HG02885 (cell line): ENCODE results near the gene CPE.

Source experiments
- ATAC-seq: cut with Tn5 transposase; IDR thresholded peaks from one replicate; pipeline ENCODE4 v1.9.1; 2021; ENCODE audit warnings: mild to moderate bottlenecking; ENCODE audit not compliant: unreplicated experiment, poor library complexity

CPE gene

DNA sequence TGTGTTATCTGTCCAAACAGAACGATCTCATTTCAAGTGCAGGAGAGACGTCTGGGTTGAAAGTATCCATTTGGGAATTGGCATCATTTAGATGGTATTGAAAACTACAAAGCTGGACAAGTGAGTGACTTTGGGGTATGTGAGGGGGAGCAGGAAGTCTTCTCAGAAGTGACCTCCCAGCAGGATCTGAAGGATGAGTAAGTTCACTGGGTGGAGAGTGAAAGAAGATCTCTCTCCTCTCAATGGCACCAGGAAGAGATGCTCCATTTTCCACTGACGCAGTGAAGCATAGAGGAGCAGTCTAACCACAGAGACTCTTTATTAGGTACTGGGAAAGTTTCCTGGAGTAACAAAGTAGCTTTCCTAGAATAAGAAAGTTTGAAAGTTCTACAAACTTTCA is 161.0 kb downstream of the CPE start:
- ATAC-seq = no peak

DNA sequence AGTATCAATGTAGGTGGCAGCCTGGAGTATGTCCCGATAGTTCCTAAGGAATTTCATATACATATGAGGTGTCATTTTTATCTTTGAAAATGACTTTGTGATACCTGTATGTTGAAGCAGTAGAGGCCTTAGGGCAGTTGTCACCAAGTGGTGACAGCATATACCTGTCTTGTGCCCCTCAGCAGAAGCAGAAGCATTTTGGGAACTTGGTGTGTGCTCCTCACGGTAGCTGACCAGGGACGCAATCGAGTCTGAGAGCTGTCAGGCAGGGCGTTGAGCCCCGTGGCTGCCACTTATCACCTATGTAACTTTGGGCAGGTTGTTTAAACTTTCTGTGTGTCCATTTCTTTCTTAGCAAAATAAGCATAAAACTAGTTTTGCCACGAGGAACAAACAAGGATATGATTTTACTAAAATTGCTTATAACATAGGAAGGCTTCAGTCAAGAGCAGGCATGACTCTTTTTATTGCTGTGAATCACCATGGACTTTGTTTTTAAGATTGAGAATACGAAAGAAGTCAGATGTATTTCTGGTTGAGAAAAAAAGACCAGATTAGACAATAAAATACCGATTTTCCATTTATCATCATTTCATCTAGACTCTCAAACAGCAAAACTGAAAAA is 161.5 kb downstream of the CPE start:
- no peak for ATAC-seq

GRCh38 chr4:165541851-165542459 is 163.1 kb downstream of the CPE start:
- ATAC-seq = no peak

- no peak for ATAC-seq
These were observed 163.7 kb downstream of the CPE start for GRCh38 chr4:165542476-165542875.
